PC-9 (cell line): ENCODE data around the gene LMBR1L. TPM values are rescaled to one million over a fixed set of nuclear protein-coding genes. Genes with fewer than 3 reads are reported as not detected.

Experiments
- BruUV-seq: library from RNA; stranded (reverse); fragments of 400-500 nt; replicated peaks from 2 replicates; lab custom pipeline; 2021; lab: Mats Ljungman, UMichigan
- CTCF ChIA-PET: fragments of 300-600 bp; sonication (Branson Sonifier 250); formaldehyde crosslinking; loops from one replicate; lab custom pipeline; 2022; ENCODE audit warnings: antibody characterized with exemption; lab: Charles Lee
- POLR2A ChIA-PET: fragments of 300-600 bp; sonication (Branson Sonifier 250); formaldehyde crosslinking; loops from one replicate; lab custom pipeline; 2022; ENCODE audit warnings: antibody characterized with exemption; ENCODE audit not compliant: unreplicated experiment; lab: Charles Lee
- DNase-seq, 2 experiments: peaks; one replicate each; pipeline versions ENCODE4 v3.0.0 to v3.0.0-alpha.2; 2015 to 2022; ENCODE audit warnings: mixed read lengths in 1 of 2
- H2AFZ ChIP-seq: fragments of 200-600 bp; sonication (generic); 2 replicates; pipeline ENCODE4 v1.8.1; 2017; ENCODE audit warnings: antibody characterized with exemption
- H3F3A ChIP-seq: fragments of 200-600 bp; sonication (generic); 2 replicates; pipeline ENCODE4 v1.8.1; 2017; ENCODE audit warnings: antibody characterized with exemption, mild to moderate bottlenecking, low read depth; ENCODE audit not compliant: insufficient read depth
- H3K27ac ChIP-seq: fragments of 200-600 bp; sonication (generic); 2 replicates; pipeline ENCODE4 v1.6.1; 2016; ENCODE audit warnings: mixed run types
- H3K27me3 ChIP-seq: fragments of 200-600 bp; sonication (generic); 2 replicates; pipeline ENCODE4 v1.6.1; 2016; ENCODE audit warnings: low read depth, mixed run types; ENCODE audit not compliant: insufficient read depth
- H3K36me3 ChIP-seq: fragments of 200-600 bp; sonication (generic); 2 replicates; pipeline ENCODE4 v1.6.1; 2016; ENCODE audit warnings: low read depth, mixed run types
- H3K4me1 ChIP-seq: fragments of 200-600 bp; sonication (generic); replicated peaks from 2 replicates; pipeline ENCODE4 v1.6.1; 2016; ENCODE audit warnings: mixed run types; ENCODE audit not compliant: insufficient read depth
- H3K4me2 ChIP-seq: fragments of 200-600 bp; sonication (generic); 2 replicates; pipeline ENCODE4 v1.6.1; 2017; ENCODE audit warnings: mixed run types
- H3K4me3 ChIP-seq: fragments of 200-600 bp; sonication (generic); 2 replicates; pipeline ENCODE4 v1.6.1; 2016; ENCODE audit warnings: mixed run types
- H3K79me2 ChIP-seq: fragments of 200-600 bp; sonication (generic); 2 replicates; pipeline ENCODE4 v1.6.1; 2017; ENCODE audit warnings: low read depth, mixed run types
- H3K9me2 ChIP-seq: fragments of 200-600 bp; sonication (generic); 2 replicates; pipeline ENCODE4 v1.8.1; 2017; ENCODE audit warnings: mild to moderate bottlenecking; ENCODE audit not compliant: insufficient read depth
- H3K9me3 ChIP-seq: fragments of 200-600 bp; sonication (generic); 2 replicates; pipeline ENCODE4 v1.8.1; 2016; ENCODE audit warnings: low read depth; ENCODE audit not compliant: insufficient read depth
- H4K20me1 ChIP-seq: fragments of 200-600 bp; sonication (generic); 2 replicates; pipeline ENCODE4 v1.8.1; 2017; ENCODE audit not compliant: insufficient read depth
- EZH2 ChIP-seq: fragments of 200-600 bp; sonication (generic); IDR thresholded peaks from 2 replicates; pipeline ENCODE4 v1.8.0; 2017; ENCODE audit warnings: antibody characterized with exemption, low read depth
- intact Hi-C: fragments of 100-400 bp; cut with micrococcal nuclease; formaldehyde crosslinking; loops from one replicate; pipeline ENCODE4 v1.10.0; 2022; ENCODE audit not compliant: unreplicated experiment
- total RNA-seq: library from RNA; stranded (reverse); gene quantifications from 2 replicates; pipeline ENCODE4 v1.2.3, GENCODE V29; 2021
- TF ChIP-seq, protein P1 (sequence below): fragments of 200-600 bp; sonication (generic); conservative IDR thresholded peaks from 2 replicates; pipeline ENCODE4 v1.6.1; 2017; ENCODE audit warnings: mixed run types, antibody characterized with exemption, mild to moderate bottlenecking, moderate library complexity

The LMBR1L gene
- total RNA-seq, 1 experiment from 2014 or later: 53.9 TPM

DNA sequence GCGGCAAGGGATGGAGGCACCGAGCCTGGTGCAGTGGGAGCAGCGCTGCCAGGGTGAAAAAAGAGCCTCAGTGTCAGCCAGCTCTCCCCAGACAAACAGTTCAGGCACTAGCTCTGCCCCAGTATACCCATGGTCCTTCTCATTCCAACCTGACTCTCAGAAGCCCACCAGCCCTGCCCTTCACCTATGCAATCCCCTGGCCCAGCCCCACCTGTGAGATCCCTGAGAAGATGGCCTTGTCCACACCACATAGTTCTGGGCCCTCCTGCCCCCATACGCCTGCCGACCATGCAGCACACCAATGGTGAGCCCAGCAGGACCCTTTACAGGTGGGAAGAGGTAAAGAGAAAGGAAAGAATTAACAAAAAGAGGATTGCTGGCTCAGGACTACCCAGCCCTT lies 56.6 kb downstream of the LMBR1L start:
- intact Hi-C loops: no loop called here
- Histone ChIP-seq H3K4me3 (no peak overlapping the region), H3K9me2 (no peaks in the 10 kb centered on the region), H3K79me2 (peaks cover 48% of the 10 kb centered on the region), H3K27ac (no peak overlapping the region), H3K4me2 (no peak overlapping the region), H4K20me1 (peaks cover 62% of the 10 kb centered on the region), H3K27me3 (no peaks in the 10 kb centered on the region), H3K9me3 (no peaks in the 10 kb centered on the region), H3F3A (no peaks in the 10 kb centered on the region), H3K36me3 (peaks cover 16% of the 10 kb centered on the region), H2AFZ (no peak overlapping the region), H3K4me1 (peaks cover 26% of the 10 kb centered on the region)
- CTCF ChIA-PET: no interaction called here
- TF ChIP-seq, protein P1, sequence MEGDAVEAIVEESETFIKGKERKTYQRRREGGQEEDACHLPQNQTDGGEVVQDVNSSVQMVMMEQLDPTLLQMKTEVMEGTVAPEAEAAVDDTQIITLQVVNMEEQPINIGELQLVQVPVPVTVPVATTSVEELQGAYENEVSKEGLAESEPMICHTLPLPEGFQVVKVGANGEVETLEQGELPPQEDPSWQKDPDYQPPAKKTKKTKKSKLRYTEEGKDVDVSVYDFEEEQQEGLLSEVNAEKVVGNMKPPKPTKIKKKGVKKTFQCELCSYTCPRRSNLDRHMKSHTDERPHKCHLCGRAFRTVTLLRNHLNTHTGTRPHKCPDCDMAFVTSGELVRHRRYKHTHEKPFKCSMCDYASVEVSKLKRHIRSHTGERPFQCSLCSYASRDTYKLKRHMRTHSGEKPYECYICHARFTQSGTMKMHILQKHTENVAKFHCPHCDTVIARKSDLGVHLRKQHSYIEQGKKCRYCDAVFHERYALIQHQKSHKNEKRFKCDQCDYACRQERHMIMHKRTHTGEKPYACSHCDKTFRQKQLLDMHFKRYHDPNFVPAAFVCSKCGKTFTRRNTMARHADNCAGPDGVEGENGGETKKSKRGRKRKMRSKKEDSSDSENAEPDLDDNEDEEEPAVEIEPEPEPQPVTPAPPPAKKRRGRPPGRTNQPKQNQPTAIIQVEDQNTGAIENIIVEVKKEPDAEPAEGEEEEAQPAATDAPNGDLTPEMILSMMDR: no peak
- no peak for TF ChIP-seq EZH2
- no peak for DNase-seq
- BruUV-seq: no TSS peak
- POLR2A ChIA-PET: no interaction called here

DNA sequence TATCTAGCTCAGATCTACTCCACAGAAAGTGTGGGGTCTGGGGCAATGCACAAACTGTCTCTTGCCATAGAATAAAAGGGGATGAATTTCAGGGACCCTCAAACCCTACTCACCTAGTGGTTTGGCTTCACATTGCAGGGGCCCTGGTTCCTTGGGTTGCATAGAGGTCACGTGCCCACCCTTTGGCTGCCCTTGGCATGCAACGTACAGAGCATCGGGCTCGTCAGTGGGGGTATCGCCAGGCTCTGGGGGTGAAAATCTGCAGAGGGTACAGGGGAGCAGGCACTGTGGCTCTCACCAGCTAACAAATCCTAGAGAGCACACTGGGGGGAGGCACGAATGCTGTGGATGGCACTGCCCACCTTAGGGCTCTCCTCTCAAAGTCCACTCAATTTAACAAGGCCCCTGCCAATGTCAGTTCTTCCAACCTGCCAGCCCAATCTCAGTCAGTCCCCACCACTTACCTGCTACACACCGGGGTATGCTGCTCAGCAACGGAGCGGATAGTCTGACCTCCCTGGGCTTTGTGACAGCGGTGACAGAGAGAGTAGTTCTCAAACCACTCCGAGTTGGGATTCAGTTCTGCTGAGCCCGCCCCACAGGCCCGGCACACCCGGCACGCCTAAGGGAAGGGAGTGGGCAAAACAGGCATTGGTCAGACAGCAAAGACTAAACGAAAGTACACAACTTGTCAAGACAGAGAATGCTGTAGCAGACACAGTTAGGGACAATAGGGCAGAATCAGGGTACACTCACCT lies 58.0 kb downstream of the LMBR1L start:
- TF ChIP-seq, protein P1: no peak
- TF ChIP-seq EZH2: no peak
- CTCF ChIA-PET: no interaction called here
- Histone ChIP-seq H3K4me2 (no peak overlapping the region), H3K9me3 (no peaks in the 10 kb centered on the region), H3K4me3 (no peak overlapping the region), H3F3A (no peaks in the 10 kb centered on the region), H3K4me1 (peaks cover 16% of the 10 kb centered on the region), H3K27ac (no peak overlapping the region), H3K27me3 (no peaks in the 10 kb centered on the region), H3K79me2 (peaks cover 33% of the 10 kb centered on the region), H3K9me2 (no peaks in the 10 kb centered on the region), H4K20me1 (peaks cover 47% of the 10 kb centered on the region), H2AFZ (no peak overlapping the region), H3K36me3 (peaks cover 25% of the 10 kb centered on the region)
- intact Hi-C loops: no loop called here
- no peak for DNase-seq
- POLR2A ChIA-PET: no interaction called here
- no TSS peak for BruUV-seq

DNA sequence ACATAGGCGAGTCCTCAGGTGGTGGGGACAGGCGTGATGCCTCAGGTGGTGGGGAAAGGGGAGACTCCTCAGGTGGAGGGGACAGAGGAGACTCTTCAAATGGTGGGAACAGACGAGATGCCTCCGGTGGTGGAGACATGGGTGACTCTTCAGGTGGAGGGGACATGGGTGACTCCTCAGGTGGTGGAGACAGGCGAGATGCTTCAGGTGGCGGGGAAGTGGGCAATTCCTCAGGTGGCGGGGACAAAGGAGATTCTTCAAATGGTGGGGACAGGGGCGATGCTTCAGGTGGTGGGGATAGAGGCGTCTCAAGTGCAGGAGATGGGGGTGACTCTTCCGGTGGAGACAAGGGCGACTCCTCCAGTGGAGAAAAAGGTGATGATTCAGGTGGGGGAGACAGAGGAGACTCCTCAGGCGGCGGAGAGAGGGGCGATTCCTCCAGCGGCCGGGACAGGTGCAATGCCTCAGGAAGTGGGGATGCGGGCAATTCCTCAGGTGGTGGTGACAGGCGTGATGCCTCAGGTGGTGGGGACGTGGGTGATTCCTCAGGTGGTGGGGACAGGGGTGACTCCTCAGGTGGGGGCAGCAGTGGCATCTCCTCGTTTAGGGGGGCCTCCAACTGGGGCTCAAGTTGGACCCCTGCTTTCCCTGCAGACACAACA lies 58.7 kb downstream of the LMBR1L start:
- BruUV-seq: no TSS peak
- peaks cover 40% of the 10 kb centered on the region for H4K20me1 ChIP-seq
- CTCF ChIA-PET: no interaction called here

More for the DNA sequence above, 58.7 kb downstream of the LMBR1L start:
- H3K9me2 ChIP-seq: no peaks in the 10 kb centered on the region
- H3K4me2 ChIP-seq: no peak overlapping the region
- H3K9me3 ChIP-seq: no peaks in the 10 kb centered on the region
- TF ChIP-seq EZH2: no peak
- TF ChIP-seq, protein P1: no peak
- POLR2A ChIA-PET: no interaction called here
- intact Hi-C loops: no loop called here
- H3K36me3 ChIP-seq: peaks cover 25% of the 10 kb centered on the region
- no peak for DNase-seq
- no peaks in the 10 kb centered on the region for H3F3A ChIP-seq
- peaks cover 26% of the 10 kb centered on the region for H3K79me2 ChIP-seq
- peaks cover 8% of the 10 kb centered on the region for H3K4me1 ChIP-seq
- no peak overlapping the region for H3K4me3 ChIP-seq
- no peak overlapping the region for H3K27ac ChIP-seq
- no peak overlapping the region for H2AFZ ChIP-seq
- H3K27me3 ChIP-seq: no peaks in the 10 kb centered on the region
